Nephron progenitor cell (in vitro differentiated cells): Measurements from ENCODE around the gene TP53BP1.

Experiments
- DNase-seq: peaks from one replicate; pipeline ENCODE4 v3.0.0; 2021
- H3K27ac Mint-ChIP-seq: 2 replicates; pipeline ENCODE4 v1.8.0; 2021; ENCODE audit warnings: mild to moderate bottlenecking, moderate library complexity, mixed read lengths
- H3K27me3 Mint-ChIP-seq: 2 replicates; pipeline ENCODE4 v1.8.0; 2021; ENCODE audit warnings: mild to moderate bottlenecking, low read depth, mixed read lengths; ENCODE audit not compliant: poor library complexity
- H3K36me3 Mint-ChIP-seq: 2 replicates; pipeline ENCODE4 v1.8.0; 2021; ENCODE audit warnings: low read depth, mixed read lengths
- H3K4me1 Mint-ChIP-seq: 2 replicates; pipeline ENCODE4 v1.8.0; 2021; ENCODE audit warnings: mixed read lengths
- H3K4me3 Mint-ChIP-seq: 2 replicates; pipeline ENCODE4 v1.8.0; 2021; ENCODE audit warnings: mild to moderate bottlenecking, moderate library complexity, mixed read lengths
- H3K9me3 Mint-ChIP-seq: 2 replicates; pipeline ENCODE4 v1.8.0; 2021; ENCODE audit warnings: mild to moderate bottlenecking, moderate library complexity, mixed read lengths
- CTCF ChIP-seq: fragments of 200-600 bp; sonication (generic); IDR thresholded peaks from 2 replicates; pipeline ENCODE4 v1.5.0; 2021; ENCODE audit warnings: antibody characterized with exemption

Gene TP53BP1

GRCh38 chr15:43446344-43446743 lies 46.6 kb downstream of the TP53BP1 start:
- Mint-ChIP-seq H3K4me3 (no peak overlapping the region), H3K36me3 (peaks cover 46% of the 10 kb centered on the region), H3K9me3 (no peaks in the 10 kb centered on the region), H3K4me1 (peaks cover 14% of the 10 kb centered on the region), H3K27me3 (no peaks in the 10 kb centered on the region), H3K27ac (no peak overlapping the region)
- no peak for DNase-seq
- no peak for TF ChIP-seq CTCF

GRCh38 chr15:43441316-43441715 lies 51.6 kb downstream of the TP53BP1 start:
- no peaks in the 10 kb centered on the region for H3K4me1 Mint-ChIP-seq
- peak overlapping the region; percentile 53 for H3K27ac Mint-ChIP-seq

GRCh38 chr15:43440721-43441281 lies 52.2 kb downstream of the TP53BP1 start:
- TF ChIP-seq CTCF, result no peak
- Mint-ChIP-seq H3K9me3 (no peaks in the 10 kb centered on the region), H3K4me3 (no peak overlapping the region), H3K36me3 (peaks cover 74% of the 10 kb centered on the region), H3K27ac (peak overlapping the region; percentile 53), H3K27me3 (peaks cover 3% of the 10 kb centered on the region), H3K4me1 (no peaks in the 10 kb centered on the region)
- no peak for DNase-seq

More at GRCh38 chr15:43441316-43441715, 51.6 kb downstream of the TP53BP1 start:
- Mint-ChIP-seq H3K36me3 (peaks cover 73% of the 10 kb centered on the region), H3K4me3 (no peak overlapping the region), H3K9me3 (no peaks in the 10 kb centered on the region), H3K27me3 (no peaks in the 10 kb centered on the region)
- no peak for TF ChIP-seq CTCF
- DNase-seq, result no peak

GRCh38 chr15:43439268-43439667 lies 53.7 kb downstream of the TP53BP1 start:
- no peak for TF ChIP-seq CTCF
- Mint-ChIP-seq H3K27me3 (peaks cover 3% of the 10 kb centered on the region), H3K36me3 (peaks cover 65% of the 10 kb centered on the region), H3K4me1 (no peaks in the 10 kb centered on the region), H3K4me3 (no peak overlapping the region), H3K9me3 (no peaks in the 10 kb centered on the region), H3K27ac (no peak overlapping the region)
- DNase-seq, result no peak

- H3K4me1 Mint-ChIP-seq, result no peaks in the 10 kb centered on the region
- H3K4me3 Mint-ChIP-seq, result no peak overlapping the region
- no peaks in the 10 kb centered on the region for H3K9me3 Mint-ChIP-seq
- no peak overlapping the region for H3K27ac Mint-ChIP-seq
- no peak for TF ChIP-seq CTCF
- DNase-seq, result no peak
- peaks cover 3% of the 10 kb centered on the region for H3K27me3 Mint-ChIP-seq
- H3K36me3 Mint-ChIP-seq, result peaks cover 83% of the 10 kb centered on the region
These were observed 56.6 kb downstream of the TP53BP1 start for GRCh38 chr15:43436395-43436794.

GRCh38 chr15:43434446-43434845 lies 58.5 kb downstream of the TP53BP1 start:
- TF ChIP-seq CTCF, result no peak
- Mint-ChIP-seq H3K4me1 (no peaks in the 10 kb centered on the region), H3K9me3 (no peaks in the 10 kb centered on the region), H3K27ac (no peak overlapping the region), H3K27me3 (peaks cover 3% of the 10 kb centered on the region), H3K36me3 (peaks cover 73% of the 10 kb centered on the region), H3K4me3 (no peak overlapping the region)
- DNase-seq, result no peak
